Smooth muscle cell (in vitro differentiated cells): ENCODE data around the gene USO1. TPM values are rescaled to one million over a fixed set of nuclear protein-coding genes. Genes with fewer than 3 reads are reported as not detected.

Experiments
- DNase-seq: peaks from one replicate; lab custom pipeline; 2025; ENCODE audit not compliant: unreplicated experiment; lab: John Stamatoyannopoulos, UW
- H2AFZ ChIP-seq: fragments of 200-600 bp; sonication (generic); 2 replicates; pipeline ENCODE4 v1.6.0; 2016; ENCODE audit warnings: antibody characterized with exemption, low read depth, mild to moderate bottlenecking
- H3F3A ChIP-seq: fragments of 200-600 bp; sonication (generic); 2 replicates; pipeline ENCODE4 v1.6.0; 2017; ENCODE audit warnings: antibody characterized with exemption, low read depth
- H3K27ac ChIP-seq: fragments of 200-600 bp; sonication (generic); 2 replicates; pipeline ENCODE4 v1.5.1; 2016; ENCODE audit warnings: low read depth, mild to moderate bottlenecking
- H3K27me3 ChIP-seq: fragments of 200-600 bp; sonication (generic); 2 replicates; pipeline ENCODE4 v1.6.1; 2016; ENCODE audit warnings: low read depth, mild to moderate bottlenecking
- H3K36me3 ChIP-seq: fragments of 200-600 bp; sonication (generic); 2 replicates; pipeline ENCODE4 v1.5.1; 2016; ENCODE audit warnings: low read depth
- H3K4me1 ChIP-seq: fragments of 200-600 bp; sonication (generic); 2 replicates; pipeline ENCODE4 v1.5.1; 2016; ENCODE audit warnings: low read depth
- H3K4me2 ChIP-seq: fragments of 200-600 bp; sonication (generic); 2 replicates; pipeline ENCODE4 v1.6.0; 2016; ENCODE audit warnings: mild to moderate bottlenecking
- H3K4me3 ChIP-seq: fragments of 200-600 bp; sonication (generic); 2 replicates; pipeline ENCODE4 v1.5.1; 2016; ENCODE audit warnings: mild to moderate bottlenecking
- H3K79me2 ChIP-seq: fragments of 200-600 bp; sonication (generic); 2 replicates; pipeline ENCODE4 v1.6.0; 2016; ENCODE audit warnings: low read depth, mild to moderate bottlenecking
- H3K9ac ChIP-seq: fragments of 200-600 bp; sonication (generic); 2 replicates; pipeline ENCODE4 v1.6.0; 2016; ENCODE audit warnings: low read depth
- H3K9me3 ChIP-seq: fragments of 200-600 bp; sonication (generic); replicated peaks from 2 replicates; pipeline ENCODE4 v1.5.1; 2016; ENCODE audit warnings: low read depth
- H4K20me1 ChIP-seq: fragments of 200-600 bp; sonication (generic); 2 replicates; pipeline ENCODE4 v1.6.0; 2016; ENCODE audit warnings: low read depth
- CTCF ChIP-seq: fragments of 200-600 bp; sonication (generic); IDR thresholded peaks from 2 replicates; pipeline ENCODE4 v1.5.1; 2017; ENCODE audit warnings: borderline replicate concordance, mild to moderate bottlenecking, antibody characterized with exemption; ENCODE audit not compliant: insufficient read depth, poor library complexity, severe bottlenecking
- WGBS: methylation state at CpG from one replicate; pipeline ENCODE4 v1.1.7; 2016; ENCODE audit warnings: low lambda C conversion rate; 5-methylcytosine and 5-hydroxymethylcytosine counted together
- polyA plus RNA-seq: library from polyadenylated mRNA; unstranded; fragments of >200 nt; fragmentation: Nextera tagmentation; extraction: Ambion mirVana; gene quantifications from 2 replicates; pipeline ENCODE4 v1.2.1, GENCODE V29; 2016
- total RNA-seq: library from RNA; depleted of rRNA; stranded (reverse); fragments of >200 nt; gene quantifications from 2 replicates; pipeline ENCODE4 v1.2.3, GENCODE V29; 2014

USO1 gene
- total and polyA plus RNA-seq, 2 experiments from 2014 or later: 50.4 to 94.6 TPM

- H2AFZ ChIP-seq: no peak overlapping the region
- no peak for DNase-seq
- H3K79me2 ChIP-seq: peaks cover 69% of the 10 kb centered on the region
- TF ChIP-seq CTCF: no peak
- peaks cover 62% of the 10 kb centered on the region for H4K20me1 ChIP-seq
- H3K36me3 ChIP-seq: no peaks in the 10 kb centered on the region
- H3F3A ChIP-seq: peaks cover 9% of the 10 kb centered on the region
- peak overlapping the region; percentile 99 for H3K4me2 ChIP-seq
- peaks cover 25% of the 10 kb centered on the region for H3K4me1 ChIP-seq
- peak overlapping the region; percentile 9 for H3K27ac ChIP-seq
- H3K4me3 ChIP-seq: peak overlapping the region; percentile 66
- WGBS: 97% methylated on average over 1 of the region's 1 CpG
- H3K9me3 ChIP-seq: no peaks in the 10 kb centered on the region
- no peaks in the 10 kb centered on the region for H3K27me3 ChIP-seq
- H3K9ac ChIP-seq: peak overlapping the region; percentile 32
Observed at GRCh38 chr4:75727073-75727472, 2.7 kb downstream of the USO1 start.

- Histone ChIP-seq H3F3A (peaks cover 6% of the 10 kb centered on the region), H3K9ac (no peak overlapping the region), H3K79me2 (peaks cover 95% of the 10 kb centered on the region), H3K9me3 (no peaks in the 10 kb centered on the region), H3K27me3 (no peaks in the 10 kb centered on the region), H3K4me2 (peak overlapping the region; percentile 32), H3K4me3 (no peak overlapping the region), H4K20me1 (peaks cover 82% of the 10 kb centered on the region), H3K27ac (peak overlapping the region; percentile 28), H3K36me3 (no peaks in the 10 kb centered on the region), H2AFZ (no peak overlapping the region), H3K4me1 (peaks cover 10% of the 10 kb centered on the region)
- WGBS: 85% methylated on average over 3 of the region's 3 CpGs
- no peak for DNase-seq
- no peak for TF ChIP-seq CTCF
Observed at GRCh38 chr4:75729836-75730235, 5.5 kb downstream of the USO1 start.

- TF ChIP-seq CTCF: no peak
- Histone ChIP-seq H3K27me3 (no peaks in the 10 kb centered on the region), H3K4me1 (no peaks in the 10 kb centered on the region), H3K4me2 (no peak overlapping the region), H3K4me3 (no peak overlapping the region), H2AFZ (no peak overlapping the region), H3K27ac (no peak overlapping the region), H3F3A (no peaks in the 10 kb centered on the region), H4K20me1 (peaks cover 84% of the 10 kb centered on the region), H3K9ac (no peak overlapping the region), H3K36me3 (no peaks in the 10 kb centered on the region), H3K9me3 (no peaks in the 10 kb centered on the region), H3K79me2 (peaks cover 99% of the 10 kb centered on the region)
- DNase-seq: no peak
Observed at GRCh38 chr4:75733369-75733768, 9.0 kb downstream of the USO1 start.

- Histone ChIP-seq H4K20me1 (peaks cover 85% of the 10 kb centered on the region), H3K4me3 (no peak overlapping the region), H3K27me3 (no peaks in the 10 kb centered on the region), H3K4me1 (no peaks in the 10 kb centered on the region), H3K79me2 (peaks cover 95% of the 10 kb centered on the region), H3F3A (no peaks in the 10 kb centered on the region), H3K9me3 (no peaks in the 10 kb centered on the region), H3K9ac (no peak overlapping the region), H2AFZ (no peak overlapping the region), H3K4me2 (no peak overlapping the region), H3K36me3 (no peaks in the 10 kb centered on the region), H3K27ac (no peak overlapping the region)
- TF ChIP-seq CTCF: no peak
- no peak for DNase-seq
- WGBS: 95% methylated on average over 2 of the region's 2 CpGs
Observed at GRCh38 chr4:75735525-75735924, 11.1 kb downstream of the USO1 start.
